ENCODE results near the gene XYLT1.
A peak's percentile ranks its signal among the peaks of the same experiment; 100 is the strongest.

DNA sequence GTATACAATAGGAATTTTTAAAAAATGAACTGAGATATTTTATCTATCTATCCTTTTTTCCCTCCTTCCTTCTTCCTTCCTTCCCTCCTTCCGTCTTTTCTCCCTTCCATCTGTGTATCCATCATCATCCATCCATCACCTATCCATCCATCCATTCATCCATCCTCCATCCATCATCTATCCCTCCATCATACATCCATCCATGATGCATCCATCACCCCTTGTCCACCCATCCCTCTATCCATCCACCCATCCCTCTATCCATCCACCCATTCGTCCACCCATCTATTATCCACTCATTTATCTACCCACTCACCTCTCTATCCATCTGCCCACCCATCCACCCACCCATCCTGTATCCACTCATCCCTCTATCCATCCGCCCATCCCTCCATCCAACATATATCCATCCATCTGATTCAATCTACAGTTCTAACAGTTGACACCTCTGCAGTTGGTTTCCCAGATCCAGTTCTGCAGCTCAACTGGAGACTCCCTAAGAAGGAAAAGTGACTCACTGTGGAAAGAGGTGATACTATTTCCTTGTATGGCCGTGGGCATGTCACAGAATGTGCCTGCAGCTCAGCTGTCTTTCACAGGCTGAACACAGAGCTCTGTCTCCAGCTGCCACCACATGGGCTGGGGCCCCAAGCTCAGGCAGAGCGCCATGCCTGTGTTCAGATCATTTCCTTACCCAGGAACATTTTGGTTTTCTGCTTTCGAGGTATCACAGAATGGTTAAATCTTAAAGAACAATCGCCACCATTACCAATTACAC, 130.8 kb downstream of the XYLT1 start:
- TF ChIP-seq, protein P1, sequence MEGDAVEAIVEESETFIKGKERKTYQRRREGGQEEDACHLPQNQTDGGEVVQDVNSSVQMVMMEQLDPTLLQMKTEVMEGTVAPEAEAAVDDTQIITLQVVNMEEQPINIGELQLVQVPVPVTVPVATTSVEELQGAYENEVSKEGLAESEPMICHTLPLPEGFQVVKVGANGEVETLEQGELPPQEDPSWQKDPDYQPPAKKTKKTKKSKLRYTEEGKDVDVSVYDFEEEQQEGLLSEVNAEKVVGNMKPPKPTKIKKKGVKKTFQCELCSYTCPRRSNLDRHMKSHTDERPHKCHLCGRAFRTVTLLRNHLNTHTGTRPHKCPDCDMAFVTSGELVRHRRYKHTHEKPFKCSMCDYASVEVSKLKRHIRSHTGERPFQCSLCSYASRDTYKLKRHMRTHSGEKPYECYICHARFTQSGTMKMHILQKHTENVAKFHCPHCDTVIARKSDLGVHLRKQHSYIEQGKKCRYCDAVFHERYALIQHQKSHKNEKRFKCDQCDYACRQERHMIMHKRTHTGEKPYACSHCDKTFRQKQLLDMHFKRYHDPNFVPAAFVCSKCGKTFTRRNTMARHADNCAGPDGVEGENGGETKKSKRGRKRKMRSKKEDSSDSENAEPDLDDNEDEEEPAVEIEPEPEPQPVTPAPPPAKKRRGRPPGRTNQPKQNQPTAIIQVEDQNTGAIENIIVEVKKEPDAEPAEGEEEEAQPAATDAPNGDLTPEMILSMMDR (IDR thresholded peaks at IDR 0.05), result peak in 1 of 4 experiments; percentile 9
- TF ChIP-seq POLR2AphosphoS5 (IDR thresholded peaks at IDR 0.05), result peak; percentile 55
